Keratinocyte (primary cell): ENCODE results near the gene TMEM200B. TPM values are rescaled to one million over a fixed set of nuclear protein-coding genes. Genes with fewer than 3 reads are reported as not detected.

Experiments used
- DNase-seq: peaks from one replicate; pipeline ENCODE4 v3.0.0-alpha.2; 2011; ENCODE audit warnings: low read depth, missing footprints, low spot score
- FAIRE-seq: peaks from 2 replicates; lab custom pipeline; 2011; peaks lifted over from hg19 to GRCh38; lab: Jason Lieb, UNC
- H2AFZ ChIP-seq: 2 replicates; pipeline ENCODE4 v1.6.0; 2012; ENCODE audit warnings: low read length, control low read depth, inconsistent platforms; ENCODE audit not compliant: control insufficient read depth
- H3K27ac ChIP-seq: 2 replicates; pipeline ENCODE4 v1.5.1; 2011; ENCODE audit warnings: low read length; ENCODE audit not compliant: control insufficient read depth, insufficient read depth
- H3K27me3 ChIP-seq: 3 replicates; pipeline ENCODE4 v1.6.0; 2011; ENCODE audit warnings: low read length; ENCODE audit not compliant: control insufficient read depth, insufficient read depth; ENCODE audit errors: extremely low read depth
- H3K36me3 ChIP-seq, 2 experiments: 2 replicates in 1 of 2; 3 replicates in 1 of 2; pipeline ENCODE4 v1.5.1; 2011; ENCODE audit warnings: low read length in 2 of 2, mild to moderate bottlenecking in 1 of 2; ENCODE audit not compliant: control insufficient read depth in 2 of 2, insufficient read depth in 2 of 2; ENCODE audit errors: extremely low read depth in 1 of 2
- H3K4me1 ChIP-seq: 3 replicates; pipeline ENCODE4 v1.5.1; 2011; ENCODE audit warnings: low read length; ENCODE audit not compliant: control insufficient read depth, insufficient read depth; ENCODE audit errors: extremely low read depth
- H3K4me2 ChIP-seq: 3 replicates; pipeline ENCODE4 v1.6.0; 2011; ENCODE audit warnings: low read depth, low read length; ENCODE audit not compliant: control insufficient read depth, insufficient read depth; ENCODE audit errors: extremely low read depth
- H3K4me3 ChIP-seq, 3 experiments: fragments of 200-600 bp in 1 of 3; sonication (generic) in 1 of 3; 2 replicates in 2 of 3; 3 replicates in 1 of 3; pipeline ENCODE4 v1.5.1; 2011 to 2016; ENCODE audit warnings: low read length in 3 of 3, mild to moderate bottlenecking in 3 of 3, control low read depth in 2 of 3, inconsistent platforms in 1 of 3, low read depth in 1 of 3, mixed read lengths in 1 of 3, mixed run types in 1 of 3, moderate library complexity in 1 of 3; ENCODE audit not compliant: control insufficient read depth in 2 of 3, insufficient read depth in 2 of 3; ENCODE audit errors: extremely low read depth in 1 of 3
- H3K79me2 ChIP-seq: 2 replicates; pipeline ENCODE4 v1.6.0; 2012; ENCODE audit warnings: low read length; ENCODE audit not compliant: control insufficient read depth, insufficient read depth
- H3K9ac ChIP-seq: 3 replicates; pipeline ENCODE4 v1.6.0; 2011; ENCODE audit warnings: low read length; ENCODE audit not compliant: control insufficient read depth, insufficient read depth; ENCODE audit errors: extremely low read depth
- H3K9me1 ChIP-seq: 3 replicates; pipeline ENCODE4 v1.6.0; 2011; ENCODE audit warnings: low read length; ENCODE audit not compliant: control insufficient read depth, insufficient read depth; ENCODE audit errors: extremely low read depth
- H3K9me3 ChIP-seq: 2 replicates; pipeline ENCODE4 v1.5.1; 2012; ENCODE audit warnings: low read depth, low read length; ENCODE audit not compliant: control insufficient read depth
- H4K20me1 ChIP-seq: 3 replicates; pipeline ENCODE4 v1.6.0; 2011; ENCODE audit warnings: low read length; ENCODE audit not compliant: control insufficient read depth, insufficient read depth; ENCODE audit errors: extremely low read depth
- EZH2 ChIP-seq: IDR thresholded peaks from one replicate; pipeline ENCODE4 v1.6.1; 2012; ENCODE audit warnings: inconsistent platforms, mild to moderate bottlenecking, low read length, moderate library complexity
- dilution Hi-C: fragments of 300-500 bp; cut with MboI; formaldehyde crosslinking; loops from one replicate; pipeline ENCODE4 v1.7.0; 2020; ENCODE audit warnings: low sequenced_read_pairs; ENCODE audit not compliant: extremely low pct_ligation_motif_present
- polyA plus RNA-seq, 5 experiments: library from polyadenylated mRNA; depleted of rRNA in 3 of 5; stranded (reverse) in 3 of 5; stranded (forward) in 1 of 5; unstranded in 1 of 5; fragments of >200 nt; gene quantifications; 1 replicate in 1 of 5; 2 replicates in 3 of 5; 3 replicates in 1 of 5; pipeline versions ENCODE4 v1.2.1 to v1.2.3, GENCODE V29; 2011 to 2012; ENCODE audit warnings: missing spikeins in 2 of 5, low read depth in 1 of 5, low replicate concordance in 1 of 5
- TF ChIP-seq, protein P1 (sequence below), 3 experiments: IDR thresholded peaks in 1 of 3; conservative IDR thresholded peaks in 1 of 3; optimal IDR thresholded peaks in 1 of 3; 2 replicates in 2 of 3; 3 replicates in 1 of 3; pipeline versions ENCODE3 to v1.5.1; 2011; ENCODE audit warnings: low read length in 3 of 3, mild to moderate bottlenecking in 3 of 3, moderate library complexity in 2 of 3, control low read depth in 1 of 3, inconsistent platforms in 1 of 3; ENCODE audit not compliant: insufficient read depth in 2 of 3; ENCODE audit errors: extremely low read depth in 1 of 3

Gene TMEM200B
- polyA plus RNA-seq, 1 donor (not counting 4 experiments of a cell fraction or from before 2014, with no cell fraction given) = 0.59 TPM

DNA sequence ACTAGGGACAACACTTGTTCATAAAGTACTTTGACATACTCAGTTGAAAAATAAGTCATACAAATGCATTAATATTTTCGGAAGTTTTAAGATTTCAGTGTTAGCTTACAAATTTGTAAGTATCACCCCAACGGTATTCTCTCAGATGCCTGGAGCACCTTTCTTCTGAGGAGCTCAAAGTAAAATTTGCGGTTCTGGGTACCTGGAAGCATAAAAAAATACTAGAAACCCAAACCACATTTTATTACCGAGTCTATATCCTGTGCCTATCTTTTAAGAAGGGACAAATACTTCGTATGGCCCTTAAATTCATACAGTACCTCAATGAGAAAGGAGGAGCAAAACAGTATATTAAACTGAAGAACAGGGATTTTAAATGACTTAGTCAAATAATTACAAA, 47.8 kb upstream of the TMEM200B start:
- H3K4me1 ChIP-seq = no peaks in the 10 kb centered on the region
- H3K9me1 ChIP-seq = peaks cover 8% of the 10 kb centered on the region
- peaks cover 98% of the 10 kb centered on the region for H3K79me2 ChIP-seq
- no peak overlapping the region for H3K4me3 ChIP-seq
- H3K4me2 ChIP-seq = no peak overlapping the region
- DNase-seq (no peak), FAIRE-seq (no peak)
- no peaks in the 10 kb centered on the region for H3K27me3 ChIP-seq
- H3K27ac ChIP-seq = no peak overlapping the region
- H2AFZ ChIP-seq = no peak overlapping the region
- H3K36me3 ChIP-seq = peaks cover 5 to 9% of the 10 kb centered on the region in 2 experiments
- H4K20me1 ChIP-seq = peaks cover 29% of the 10 kb centered on the region
- no peak for TF ChIP-seq EZH2
- TF ChIP-seq, protein P1, sequence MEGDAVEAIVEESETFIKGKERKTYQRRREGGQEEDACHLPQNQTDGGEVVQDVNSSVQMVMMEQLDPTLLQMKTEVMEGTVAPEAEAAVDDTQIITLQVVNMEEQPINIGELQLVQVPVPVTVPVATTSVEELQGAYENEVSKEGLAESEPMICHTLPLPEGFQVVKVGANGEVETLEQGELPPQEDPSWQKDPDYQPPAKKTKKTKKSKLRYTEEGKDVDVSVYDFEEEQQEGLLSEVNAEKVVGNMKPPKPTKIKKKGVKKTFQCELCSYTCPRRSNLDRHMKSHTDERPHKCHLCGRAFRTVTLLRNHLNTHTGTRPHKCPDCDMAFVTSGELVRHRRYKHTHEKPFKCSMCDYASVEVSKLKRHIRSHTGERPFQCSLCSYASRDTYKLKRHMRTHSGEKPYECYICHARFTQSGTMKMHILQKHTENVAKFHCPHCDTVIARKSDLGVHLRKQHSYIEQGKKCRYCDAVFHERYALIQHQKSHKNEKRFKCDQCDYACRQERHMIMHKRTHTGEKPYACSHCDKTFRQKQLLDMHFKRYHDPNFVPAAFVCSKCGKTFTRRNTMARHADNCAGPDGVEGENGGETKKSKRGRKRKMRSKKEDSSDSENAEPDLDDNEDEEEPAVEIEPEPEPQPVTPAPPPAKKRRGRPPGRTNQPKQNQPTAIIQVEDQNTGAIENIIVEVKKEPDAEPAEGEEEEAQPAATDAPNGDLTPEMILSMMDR (optimal IDR thresholded peaks at IDR 0.05 in 1 of 3, IDR thresholded peaks at IDR 0.05 in 1 of 3, conservative IDR thresholded peaks at IDR 0.05 in 1 of 3; ENCODE audit: extremely low read depth in 1 of 3, insufficient read depth in 2 of 3, low read length in 3 of 3) = no peak
- no peaks in the 10 kb centered on the region for H3K9me3 ChIP-seq
- no peak overlapping the region for H3K9ac ChIP-seq
- dilution Hi-C loops = no loop called here

DNA sequence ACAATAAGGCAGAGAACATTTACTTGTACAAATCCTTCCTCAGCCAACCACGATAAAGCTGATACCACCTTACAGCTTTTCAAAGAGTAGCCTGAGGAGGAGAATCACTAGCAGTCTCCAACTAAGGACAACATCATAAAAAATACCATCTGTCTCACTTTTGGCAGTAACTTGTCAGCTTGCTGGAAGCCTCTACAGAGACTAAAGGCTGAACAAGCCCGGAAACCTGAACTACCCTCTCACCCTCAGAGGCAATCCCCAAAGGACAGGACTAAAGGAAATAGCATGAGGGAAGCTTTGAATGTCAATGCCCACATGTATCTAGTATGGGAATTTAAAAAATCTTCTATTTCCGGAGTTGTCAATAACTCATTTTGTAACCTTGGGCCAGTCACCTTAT, 47.4 kb upstream of the TMEM200B start:
- Histone ChIP-seq H4K20me1 (peaks cover 27% of the 10 kb centered on the region), H3K27ac (no peak overlapping the region), H3K4me1 (no peaks in the 10 kb centered on the region), H3K4me2 (no peak overlapping the region), H3K36me3 (peaks cover 6 to 12% of the 10 kb centered on the region in 2 experiments), H3K27me3 (no peaks in the 10 kb centered on the region), H3K79me2 (peaks cover 98% of the 10 kb centered on the region), H3K4me3 (no peak overlapping the region), H3K9ac (no peak overlapping the region), H3K9me3 (no peaks in the 10 kb centered on the region), H2AFZ (no peak overlapping the region), H3K9me1 (peaks cover 8% of the 10 kb centered on the region)
- FAIRE-seq = no peak
- DNase-seq = no peak
- TF ChIP-seq EZH2 = no peak
- TF ChIP-seq, protein P1 (optimal IDR thresholded peaks at IDR 0.05 in 1 of 3, IDR thresholded peaks at IDR 0.05 in 1 of 3, conservative IDR thresholded peaks at IDR 0.05 in 1 of 3; ENCODE audit: extremely low read depth in 1 of 3, insufficient read depth in 2 of 3, low read length in 3 of 3) = no peak
- dilution Hi-C loops = no loop called here
